ENCODE data around the gene KLHL5. TPM values are rescaled to one million over a fixed set of nuclear protein-coding genes. Genes with fewer than 3 reads are reported as not detected.
A peak's percentile ranks its signal among the peaks of the same experiment; 100 is the strongest.

Gene KLHL5
- total and polyA plus RNA-seq, 2 donors (not counting 1 experiment from before 2014, with no cell fraction given), result 22.6 to 90.0 TPM

- peak overlapping the region; percentile 60 for H3K27ac Mint-ChIP-seq
- Histone ChIP-seq H3K9me3 (ENCODE audit: control extremely low read depth in 1 of 3, control insufficient read depth in 2 of 3, insufficient read depth in 1 of 3, low read length in 2 of 3) (no peaks in the 10 kb centered on the region), H2AFZ (ENCODE audit: insufficient read depth, low read depth, low read length, poor library complexity, severe bottlenecking) (no peak overlapping the region), H3K4me2 (replicated peaks; ENCODE audit: low read depth, low read length, poor library complexity, severe bottlenecking) (peak overlapping the region; percentile 50), H3K27me3 (replicated peaks in 1 of 4; ENCODE audit: control extremely low read depth in 1 of 4, control insufficient read depth in 3 of 4, insufficient read depth in 4 of 4, low read length in 3 of 4) (no peaks in the 10 kb centered on the region), H3K27ac (ENCODE audit: low read length in 2 of 2) (peak overlapping the region in 1 of 2 donors; percentile 47), H3K79me2 (ENCODE audit: control insufficient read depth, insufficient read depth, low read length) (peaks cover 74% of the 10 kb centered on the region), H3K4me3 (ENCODE audit: control extremely low read depth in 1 of 5, extremely low read depth in 1 of 5, insufficient read depth in 1 of 5, low read depth in 2 of 5, low read length in 4 of 5) (no peak overlapping the region), H3K4me1 (ENCODE audit: control insufficient read depth in 2 of 2, insufficient read depth in 2 of 2, low read length in 2 of 2) (peaks cover 52% of the 10 kb centered on the region in 2 donors), H3K36me3 (replicated peaks in 1 of 2; ENCODE audit: control extremely low read depth in 1 of 2, control insufficient read depth in 1 of 2, extremely low read depth in 1 of 2, insufficient read depth in 2 of 2, low read length in 1 of 2) (peaks cover 0 to 7% of the 10 kb centered on the region in 2 experiments), H4K20me1 (ENCODE audit: control insufficient read depth, insufficient read depth, low read length, poor library complexity, severe bottlenecking) (peaks cover 35% of the 10 kb centered on the region), H3K9ac (ENCODE audit: low read length) (no peak overlapping the region)
- POLR2A ChIA-PET, result interaction anchor here (0.6 to 0.7 kb wide), 2 partner anchors 223 to 562 kb away, joined by 4 to 10 read pairs; no protein-coding TSS in a partner anchor
- CTCF ChIA-PET, result interaction anchor here (1.1 to 6.6 kb wide), 2 partner anchors 12 to 144 kb away, joined by 4 to 55 read pairs; no protein-coding TSS in a partner anchor
- DNase-seq, result no peak
- no peak for ATAC-seq (ENCODE audit: low read depth)
- TF ChIP-seq CTCF (IDR thresholded peaks at IDR 0.05) (no peak), EZH2 (IDR thresholded peaks at IDR 0.05; ENCODE audit: borderline replicate concordance, insufficient read depth, low read depth, low read length, poor library complexity, severe bottlenecking) (no peak)
- WGBS (ENCODE audit: insufficient coverage), result no CpG with 5 or more reads among the region's 2 CpGs
- intact Hi-C loops (cut with micrococcal nuclease), result loop anchor here (2.0 to 10.0 kb wide), 5 partner anchors 13 to 1257 kb away; partner anchors contain the start of gene PDS5A
- H3K4me1 Mint-ChIP-seq, result peaks cover 71% of the 10 kb centered on the region
- H3K4me3 Mint-ChIP-seq, result peak overlapping the region; percentile 61
- H3K27me3 Mint-ChIP-seq, result no peaks in the 10 kb centered on the region
- no peaks in the 10 kb centered on the region for H3K9me3 Mint-ChIP-seq (ENCODE audit: insufficient read depth)
Measured at GRCh38 chr4:39047681-39048080, 14.4 kb upstream of the KLHL5 start.

- TF ChIP-seq EZH2 (IDR thresholded peaks at IDR 0.05; ENCODE audit: borderline replicate concordance, insufficient read depth, low read depth, low read length, poor library complexity, severe bottlenecking), result no peak
- TF ChIP-seq CTCF (IDR thresholded peaks at IDR 0.05), result no peak
- Mint-ChIP-seq H3K4me1 (peaks cover 73% of the 10 kb centered on the region), H3K4me3 (peak overlapping the region; percentile 61), H3K27ac (peak overlapping the region; percentile 60), H3K27me3 (no peaks in the 10 kb centered on the region), H3K9me3 (ENCODE audit: insufficient read depth) (no peaks in the 10 kb centered on the region)
- no CpG with 5 or more reads among the region's 1 CpG for WGBS (ENCODE audit: insufficient coverage)
- peaks cover 0 to 7% of the 10 kb centered on the region in 2 experiments for H3K36me3 ChIP-seq (replicated peaks in 1 of 2; ENCODE audit: control extremely low read depth in 1 of 2, control insufficient read depth in 1 of 2, extremely low read depth in 1 of 2, insufficient read depth in 2 of 2, low read length in 1 of 2)
- no peak overlapping the region for H3K4me3 ChIP-seq (ENCODE audit: control extremely low read depth in 1 of 5, extremely low read depth in 1 of 5, insufficient read depth in 1 of 5, low read depth in 2 of 5, low read length in 4 of 5)
- H3K4me2 ChIP-seq (replicated peaks; ENCODE audit: low read depth, low read length, poor library complexity, severe bottlenecking), result peak overlapping the region; percentile 50
- ChIA-PET POLR2A (interaction anchor here (0.6 to 0.7 kb wide), 3 partner anchors 28 to 562 kb away, joined by 3 to 10 read pairs (median 10); no protein-coding TSS in a partner anchor), CTCF (interaction anchor here (1.1 to 6.6 kb wide), 2 partner anchors 12 to 145 kb away, joined by 4 to 55 read pairs; no protein-coding TSS in a partner anchor)
- H4K20me1 ChIP-seq (ENCODE audit: control insufficient read depth, insufficient read depth, low read length, poor library complexity, severe bottlenecking), result peaks cover 35% of the 10 kb centered on the region
- no peak overlapping the region for H2AFZ ChIP-seq (ENCODE audit: insufficient read depth, low read depth, low read length, poor library complexity, severe bottlenecking)
- no peak for ATAC-seq (ENCODE audit: low read depth)
- no peaks in the 10 kb centered on the region for H3K9me3 ChIP-seq (ENCODE audit: control extremely low read depth in 1 of 3, control insufficient read depth in 2 of 3, insufficient read depth in 1 of 3, low read length in 2 of 3)
- H3K79me2 ChIP-seq (ENCODE audit: control insufficient read depth, insufficient read depth, low read length), result peaks cover 80% of the 10 kb centered on the region
- intact Hi-C loops (cut with micrococcal nuclease), result loop anchor here (5.0 to 10.0 kb wide), 4 partner anchors 44 to 1256 kb away; partner anchors contain the start of gene PDS5A
- no peaks in the 10 kb centered on the region for H3K27me3 ChIP-seq (replicated peaks in 1 of 4; ENCODE audit: control extremely low read depth in 1 of 4, control insufficient read depth in 3 of 4, insufficient read depth in 4 of 4, low read length in 3 of 4)
- no peak overlapping the region for H3K9ac ChIP-seq (ENCODE audit: low read length)
- peaks cover 47 to 50% of the 10 kb centered on the region in 2 donors for H3K4me1 ChIP-seq (ENCODE audit: control insufficient read depth in 2 of 2, insufficient read depth in 2 of 2, low read length in 2 of 2)
- peak overlapping the region; percentile 26 to 47 for H3K27ac ChIP-seq (ENCODE audit: low read length in 2 of 2)
- DNase-seq, result no peak
Measured at GRCh38 chr4:39048311-39048710, 13.7 kb upstream of the KLHL5 start.
